ENCODE data around the gene RIC3.

Gene RIC3

DNA sequence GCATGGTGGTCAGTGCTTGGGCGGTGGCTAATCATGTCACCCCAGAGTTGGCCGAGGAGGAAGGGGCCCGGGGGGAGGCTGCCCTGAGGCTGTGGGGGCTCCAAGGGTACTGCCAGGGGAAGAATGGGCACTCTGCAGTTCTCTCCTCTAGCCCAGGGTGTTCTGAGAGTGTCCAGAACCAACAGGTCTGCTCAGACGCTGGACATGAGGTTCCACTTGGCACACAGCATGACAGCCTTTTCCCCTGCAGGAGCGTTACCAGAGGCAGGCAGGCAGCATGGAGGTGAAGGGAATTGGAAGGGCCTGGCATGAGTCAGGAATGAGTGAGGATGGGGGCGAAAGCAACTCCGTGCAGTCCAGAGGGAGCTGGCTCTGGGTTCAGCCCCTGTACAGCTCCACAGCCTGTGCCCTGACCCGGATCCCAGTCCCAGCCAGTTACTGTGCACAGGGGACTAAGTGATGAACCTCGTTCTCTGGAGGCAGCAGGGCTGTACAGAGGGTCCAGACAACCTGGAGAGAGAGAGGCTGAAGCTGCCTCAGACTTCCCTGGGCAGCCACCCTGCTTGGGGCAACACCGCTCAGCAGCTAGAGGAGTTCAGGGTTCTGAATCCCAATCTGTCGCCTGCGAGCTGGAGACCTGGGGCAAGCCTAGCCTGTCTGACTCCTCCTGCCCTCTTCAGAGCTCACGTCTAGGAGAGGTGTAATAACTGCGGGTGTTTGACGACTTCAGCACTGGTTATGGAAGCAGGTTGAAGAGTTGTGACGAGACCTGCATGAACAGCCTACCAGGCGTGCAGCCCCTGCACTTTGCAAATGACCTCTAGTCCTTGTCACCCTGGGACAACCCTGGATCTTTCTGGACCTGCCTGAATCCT, 102.6 kb downstream of the RIC3 start:
- no peak for FAIRE-seq

- FAIRE-seq = no peak
These were observed 103.8 kb downstream of the RIC3 start for GRCh38 chr11:8065031-8065430.

DNA sequence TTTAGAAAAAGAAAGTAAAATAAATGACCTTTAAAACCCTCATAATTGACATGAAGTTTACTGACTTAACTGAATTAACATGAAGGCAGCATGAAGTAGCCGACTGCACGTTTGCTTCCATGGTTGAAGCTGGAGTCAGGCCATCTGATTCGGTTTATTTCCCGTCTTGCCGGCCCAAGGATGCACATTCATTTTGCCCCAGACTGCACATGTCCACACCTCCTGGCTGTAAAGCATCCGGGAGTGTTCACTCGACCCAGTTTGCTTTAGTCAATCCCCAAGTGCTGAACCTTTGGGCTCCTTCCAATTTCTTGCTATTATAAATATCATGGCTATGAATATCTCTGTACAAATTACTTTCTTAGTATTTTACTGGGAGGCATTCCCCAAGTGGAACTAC, 105.5 kb downstream of the RIC3 start:
- FAIRE-seq = no peak

DNA sequence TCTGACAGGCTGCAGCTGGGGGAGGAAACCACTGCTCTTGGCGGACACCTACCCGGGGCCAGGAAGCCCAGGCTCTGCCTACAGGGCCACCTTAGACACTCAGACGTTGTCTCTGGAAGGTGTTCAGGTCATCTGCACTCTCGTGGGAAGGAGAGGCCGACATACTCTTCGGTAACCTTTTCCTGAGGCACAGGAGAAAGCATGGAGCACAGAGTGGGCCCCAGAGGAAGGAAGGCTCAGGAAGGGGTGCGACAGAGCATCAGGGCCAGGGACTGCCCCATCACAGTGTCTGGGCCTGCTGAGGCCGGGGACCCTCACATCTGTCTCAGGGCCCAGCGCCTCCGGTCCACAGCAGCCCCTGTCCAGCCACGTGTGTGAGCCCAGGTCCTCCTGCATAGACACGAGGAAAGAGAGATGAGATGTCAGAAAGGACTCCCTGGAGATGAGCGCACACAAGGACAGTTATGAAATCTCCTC, 106.0 kb downstream of the RIC3 start:
- no peak for FAIRE-seq

DNA sequence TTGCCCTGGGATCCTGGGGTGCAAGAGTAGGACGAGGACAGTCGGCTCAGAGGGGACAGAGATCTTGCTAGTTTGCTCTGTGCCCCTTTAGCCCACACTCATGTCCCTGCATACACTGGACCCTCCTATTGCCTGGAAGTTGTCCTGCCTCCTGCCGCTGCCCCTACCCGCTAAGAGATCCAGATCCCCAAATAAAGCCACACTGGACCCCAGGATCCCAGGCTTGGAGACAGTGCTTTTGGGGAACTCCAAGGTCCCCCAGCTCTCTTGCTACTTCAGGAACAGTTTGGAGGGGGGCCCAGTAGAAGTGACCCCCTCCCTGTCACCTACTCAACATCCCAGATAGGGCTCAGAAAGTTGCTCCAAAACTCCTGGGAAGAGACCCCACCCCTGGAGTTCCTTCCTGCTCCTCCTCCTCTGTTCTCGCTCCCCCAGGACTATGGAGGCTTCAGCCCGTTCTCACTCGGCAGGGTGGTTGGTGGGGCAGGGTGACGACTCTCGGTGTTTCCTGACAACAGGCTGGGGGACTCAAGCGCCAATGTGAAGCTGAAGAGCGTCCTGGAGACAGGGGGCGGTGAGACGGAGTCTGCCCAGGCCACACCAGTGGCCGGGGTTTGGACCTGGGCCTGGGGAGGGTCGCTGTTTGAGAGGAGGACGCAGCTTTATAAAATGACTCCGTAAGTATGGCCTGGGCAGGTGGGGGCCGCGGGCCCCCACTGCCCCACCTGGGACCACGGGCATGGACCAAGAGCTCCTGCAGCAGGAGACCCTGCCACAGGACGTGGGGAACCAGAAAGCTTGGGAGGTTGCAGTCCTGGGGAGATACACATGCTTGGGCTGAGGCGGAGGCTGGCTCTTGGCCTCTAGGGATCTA, 107.0 kb downstream of the RIC3 start:
- no peak for FAIRE-seq

DNA sequence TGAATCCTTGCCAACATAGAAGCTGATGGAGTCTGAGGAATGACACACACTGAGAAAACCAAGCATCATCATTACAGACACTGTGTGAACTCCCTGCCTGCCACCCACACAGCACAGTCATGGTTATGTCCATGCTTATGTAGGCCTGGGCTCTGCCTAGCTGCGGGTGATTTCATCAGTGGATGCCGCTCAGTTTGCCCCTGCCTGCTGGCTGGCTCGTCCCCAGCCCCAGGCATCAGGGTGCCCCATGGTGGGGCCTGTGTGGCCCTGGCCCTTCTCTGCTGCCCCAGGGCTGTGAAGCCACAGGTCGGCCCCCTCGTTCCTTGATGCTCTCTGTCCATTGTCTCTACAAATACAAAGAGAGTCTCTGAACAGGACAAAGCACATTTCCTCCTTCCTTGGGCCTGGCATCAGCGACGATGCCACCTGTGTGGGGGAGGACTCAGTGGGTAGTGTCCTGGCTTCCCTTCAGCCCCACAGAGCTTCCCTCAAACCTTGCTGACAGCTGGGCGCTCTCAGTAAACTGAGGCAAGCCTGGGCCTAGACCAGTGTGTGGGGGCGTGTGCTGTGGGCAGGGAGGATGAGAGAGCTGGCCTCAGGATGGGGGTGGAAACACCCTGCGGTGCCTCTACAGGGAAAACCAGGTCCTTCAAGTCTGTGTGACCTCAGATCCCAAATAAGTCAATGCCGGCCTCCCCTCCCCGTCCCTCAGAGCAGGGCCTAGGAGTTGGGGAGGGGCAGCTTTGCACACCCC, 107.8 kb downstream of the RIC3 start:
- FAIRE-seq = no peak

- FAIRE-seq = no peak
These were observed 108.6 kb downstream of the RIC3 start for GRCh38 chr11:8060146-8060719.

DNA sequence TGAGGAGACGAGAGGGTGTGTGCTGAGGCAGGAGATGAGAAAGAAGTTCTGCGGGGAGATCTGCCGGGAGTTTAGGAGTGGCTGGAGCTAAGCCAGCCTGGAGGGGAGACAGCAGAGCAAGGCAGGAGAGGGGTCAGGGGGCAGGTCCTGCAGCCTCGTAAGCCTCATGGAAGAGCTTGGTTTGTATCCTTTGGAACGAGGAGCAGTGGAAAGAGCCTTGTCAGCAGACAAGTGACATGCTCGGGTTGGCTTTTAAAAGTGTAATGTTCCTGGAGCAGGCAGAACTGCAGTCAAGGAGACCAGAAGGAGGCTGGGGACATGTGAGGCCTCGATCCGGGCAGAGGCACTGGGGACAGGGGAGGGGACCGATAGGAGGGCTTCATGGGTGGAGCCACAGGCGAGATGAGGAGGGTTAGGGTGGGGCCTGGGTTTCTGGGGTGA, 109.2 kb downstream of the RIC3 start:
- no peak for FAIRE-seq

DNA sequence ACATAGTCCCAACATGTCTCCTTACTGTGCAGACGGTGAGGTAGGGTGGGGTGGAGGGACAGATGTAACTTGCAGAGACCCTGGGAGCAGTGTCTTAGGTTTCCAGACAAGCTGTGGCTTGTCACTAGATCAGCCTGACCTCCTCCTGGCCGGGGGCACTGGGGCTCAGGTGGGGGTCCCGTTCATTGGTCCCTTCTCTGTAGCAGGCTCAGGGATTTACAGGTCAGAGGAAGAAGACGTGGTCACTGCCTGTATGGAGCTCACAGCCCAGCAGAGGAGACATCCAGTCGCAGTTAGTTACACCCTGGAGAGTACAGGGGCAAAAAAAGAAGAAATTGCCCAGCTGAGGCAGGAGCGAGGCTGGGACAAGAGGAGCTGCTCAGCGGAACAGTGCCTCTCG, 109.8 kb downstream of the RIC3 start:
- no peak for FAIRE-seq

DNA sequence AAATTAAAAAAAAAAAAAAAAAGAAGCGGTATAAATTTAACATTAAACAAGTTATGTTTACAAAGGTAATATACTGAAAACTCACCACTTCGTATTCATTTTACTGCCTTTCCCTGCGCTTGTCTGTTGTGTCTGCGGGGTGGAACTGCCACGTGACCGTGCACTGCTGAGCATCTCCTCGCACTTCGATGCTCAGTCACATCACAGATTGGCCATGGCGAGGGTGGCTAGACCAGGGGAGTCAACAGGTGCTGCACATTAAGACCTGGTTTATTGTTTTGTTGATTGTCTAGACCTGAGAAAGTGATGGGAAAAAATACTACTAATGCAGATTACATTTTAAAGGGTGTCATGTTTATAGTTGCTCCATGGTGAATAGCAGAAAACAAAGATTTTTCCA, 110.6 kb downstream of the RIC3 start:
- FAIRE-seq = no peak

- FAIRE-seq = no peak
These were observed 111.9 kb downstream of the RIC3 start for GRCh38 chr11:8056810-8057463.
